Stimulated activated CD8-positive, alpha-beta memory T cell treated with anti-CD3 and anti-CD28 coated beads, Interleukin-15, amount 100 ng/mL, for 48 hours (primary cell): ENCODE measurements around the gene ITPR1.

Experiments used
- DNase-seq, 2 donors: peaks; one replicate each; pipeline ENCODE4 v3.0.0-alpha.2; 2020; ENCODE audit warnings: low read depth in 2 of 2

Gene ITPR1

DNA sequence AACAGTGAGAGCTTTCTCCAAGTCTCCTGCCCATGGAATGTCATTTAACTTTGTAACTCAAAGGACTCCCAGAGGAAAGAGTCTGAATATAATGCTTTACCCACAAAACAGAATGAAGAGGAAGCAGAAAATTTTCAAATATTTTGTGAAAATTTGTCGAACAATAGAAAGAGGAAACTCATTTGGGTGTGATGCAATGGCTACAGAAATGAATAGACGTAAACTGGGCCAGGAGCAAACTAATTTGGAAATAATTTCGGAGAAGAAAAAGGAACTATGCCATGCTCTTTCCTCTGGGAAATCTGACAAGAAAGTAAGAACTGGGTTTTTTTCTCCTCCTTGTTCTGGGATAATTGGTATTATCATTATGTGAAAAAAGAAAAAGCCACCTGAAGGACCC is 14.9 kb upstream of the ITPR1 start:
- DNase-seq, result no peak

- no peak for DNase-seq
Measured at GRCh38 chr3:4491855-4492207, 1.3 kb upstream of the ITPR1 start.

DNA sequence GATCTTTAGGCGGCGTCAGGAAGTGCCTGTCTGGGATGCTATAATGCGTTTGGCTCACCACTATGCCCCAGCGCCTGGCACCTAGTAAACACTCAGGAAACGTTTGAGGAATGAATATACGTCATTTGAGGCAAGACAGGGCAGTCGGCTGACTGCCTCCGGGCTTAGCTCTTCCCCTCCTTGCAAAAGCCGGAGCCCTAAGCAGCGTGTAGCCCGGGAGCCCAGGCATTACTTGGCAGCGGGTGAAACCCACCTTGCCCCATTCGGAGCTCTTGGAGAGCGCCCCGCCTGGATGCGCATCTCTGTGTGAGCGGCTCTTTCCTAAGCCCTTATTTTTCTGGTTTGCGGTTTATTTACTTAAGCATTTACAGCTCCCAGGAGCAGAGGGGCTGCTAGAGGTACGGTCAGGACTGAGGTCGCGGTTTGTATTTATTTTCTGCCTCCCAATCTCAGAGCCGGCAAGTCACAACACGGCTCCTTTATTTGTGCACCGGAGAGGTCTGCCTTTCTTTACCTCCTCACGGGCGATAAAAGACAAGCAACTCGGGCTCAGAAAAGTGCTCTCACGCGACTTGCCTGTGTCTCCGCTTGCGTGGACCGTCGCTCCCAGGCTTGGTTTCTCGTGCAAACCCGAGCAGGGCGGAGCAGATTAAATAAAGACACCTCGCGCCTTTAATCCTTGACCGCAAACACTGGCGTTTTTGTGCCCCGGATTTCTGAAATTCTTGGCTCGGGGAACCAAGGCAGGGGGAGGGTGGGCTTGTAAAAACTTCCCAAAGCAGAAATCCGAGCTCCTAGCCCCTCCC is 737 bp upstream of the ITPR1 start:
- DNase-seq, result no peak

DNA sequence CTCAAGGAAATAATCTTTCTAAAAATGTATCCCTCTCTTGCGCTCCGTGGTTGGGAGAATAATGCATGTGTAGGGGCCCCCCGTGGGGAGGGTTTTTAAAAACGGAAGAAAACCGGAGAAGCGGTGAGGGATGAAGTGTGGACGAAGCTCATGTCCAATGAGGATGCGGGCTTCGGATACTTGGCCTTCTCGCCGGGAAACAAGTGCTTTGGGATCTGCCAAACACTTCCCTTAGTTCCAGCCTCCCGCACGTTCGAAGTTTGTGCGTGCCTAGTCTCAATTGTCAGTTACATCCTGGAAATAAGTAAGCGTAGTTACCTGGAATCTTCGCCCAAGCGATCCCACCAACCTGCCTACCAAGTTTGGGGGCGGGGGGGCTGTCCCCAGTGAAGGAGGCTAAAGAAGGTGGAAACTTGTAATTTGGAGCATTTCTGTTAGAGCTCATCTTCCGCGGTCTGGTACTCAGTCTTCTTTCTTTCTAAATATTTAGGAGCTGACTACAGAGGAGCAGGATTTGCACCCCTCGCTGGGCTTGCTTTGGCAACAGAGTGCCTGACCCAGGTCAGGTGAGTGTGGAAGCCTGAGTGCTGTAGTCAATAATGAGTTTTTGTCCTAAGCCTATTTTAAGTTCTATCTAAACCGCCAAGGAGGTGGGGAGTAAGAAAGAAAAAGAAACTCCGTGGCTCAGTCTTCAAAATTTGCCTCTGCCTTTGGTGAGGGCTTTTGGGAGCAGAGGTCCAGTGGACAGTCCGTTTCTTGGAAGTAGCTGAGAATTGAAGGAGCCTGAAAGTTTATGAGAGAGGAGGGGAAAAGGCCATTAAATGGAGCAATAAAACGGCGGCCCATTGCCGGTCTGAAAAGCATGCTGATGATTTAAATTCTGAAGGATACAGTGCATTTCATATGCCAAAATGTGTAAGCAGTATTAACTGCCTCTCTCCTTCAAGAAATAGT is 1.1 kb downstream of the ITPR1 start:
- no peak for DNase-seq

DNA sequence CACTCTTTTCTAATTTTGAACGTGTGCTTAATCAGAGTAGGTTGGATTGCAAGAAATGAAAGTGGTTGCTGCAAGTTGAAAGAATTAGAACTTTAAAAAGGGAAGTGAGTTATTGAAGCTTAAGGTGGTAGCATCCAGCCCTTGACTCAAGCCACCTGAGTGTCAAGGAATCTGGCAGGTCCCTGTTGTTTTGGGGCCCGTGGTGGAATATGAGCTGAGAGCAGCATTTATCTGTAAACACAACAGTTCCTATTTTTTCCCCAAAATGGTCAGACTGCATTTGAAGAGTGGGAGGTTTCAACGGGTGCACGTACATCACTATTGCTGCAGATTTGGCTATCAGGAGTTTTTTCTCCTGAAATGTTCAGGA is 1.7 kb downstream of the ITPR1 start:
- no peak for DNase-seq

GRCh38 chr3:4495294-4496086 is 2.3 kb downstream of the ITPR1 start:
- DNase-seq, result no peak

GRCh38 chr3:4496087-4496452 is 2.9 kb downstream of the ITPR1 start:
- DNase-seq, result no peak

GRCh38 chr3:4497005-4497692 is 4.0 kb downstream of the ITPR1 start:
- DNase-seq, result no peak

DNA sequence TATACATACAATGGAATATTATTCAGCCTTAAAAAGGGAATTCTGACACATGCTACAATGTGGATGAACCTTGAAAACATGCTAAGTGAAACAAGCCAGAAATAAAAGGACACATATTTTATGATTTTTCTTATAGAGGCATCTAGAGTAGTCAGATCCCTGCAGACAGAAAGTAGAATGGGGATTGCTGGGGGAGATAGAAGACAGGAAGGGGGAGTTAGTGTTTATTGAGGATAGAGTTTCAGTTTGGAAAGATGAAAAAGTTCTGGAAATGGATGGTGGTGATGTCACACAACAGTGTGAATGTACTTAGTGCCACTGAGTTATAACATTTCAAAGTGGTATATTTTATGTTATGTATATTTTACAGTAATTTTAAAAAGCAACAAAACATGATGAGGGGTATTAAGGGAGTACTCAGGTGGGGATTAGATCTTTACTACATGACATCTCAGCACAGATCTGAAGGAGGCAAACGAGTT is 4.7 kb downstream of the ITPR1 start:
- DNase-seq, result no peak

DNA sequence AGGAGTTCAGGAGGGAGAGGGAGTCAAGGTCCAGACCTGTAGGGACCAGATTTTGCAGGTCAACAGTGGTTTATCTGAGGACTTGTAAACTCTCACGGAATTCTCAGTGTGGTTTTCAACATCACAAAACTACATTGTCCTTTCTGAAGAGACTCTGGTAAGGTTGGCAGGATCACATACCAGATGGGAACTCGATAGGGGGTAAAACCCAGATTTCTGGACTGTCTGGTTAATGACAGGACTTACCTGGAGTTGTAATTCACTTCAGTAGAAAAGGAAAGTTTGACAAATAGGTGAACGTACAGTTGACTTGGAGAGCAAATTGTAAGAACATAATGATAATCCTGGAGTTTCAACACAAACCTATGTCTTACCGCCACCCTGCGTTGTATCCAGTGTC is 5.3 kb downstream of the ITPR1 start:
- no peak for DNase-seq

GRCh38 chr3:4501437-4501836 is 8.3 kb downstream of the ITPR1 start:
- DNase-seq, result no peak

DNA sequence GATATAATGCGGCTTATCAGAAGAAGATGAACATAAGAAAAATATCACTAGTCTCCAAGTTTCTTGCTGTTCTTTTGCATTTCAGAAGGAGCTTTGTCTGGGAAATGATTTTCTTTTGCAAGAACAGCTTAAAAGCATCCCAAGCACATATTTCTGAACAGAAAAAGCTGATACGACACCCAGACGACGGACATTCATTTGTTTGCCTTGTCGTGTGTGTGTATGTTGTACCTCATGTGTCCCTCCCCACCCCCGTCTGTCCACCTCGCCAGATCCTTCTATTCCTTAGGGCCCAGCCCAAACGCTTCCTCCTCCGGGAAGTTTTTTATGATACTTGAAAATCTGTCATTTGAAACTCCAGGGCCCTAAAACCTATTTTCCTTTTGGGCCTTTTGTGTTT is 8.8 kb downstream of the ITPR1 start:
- no peak for DNase-seq

DNA sequence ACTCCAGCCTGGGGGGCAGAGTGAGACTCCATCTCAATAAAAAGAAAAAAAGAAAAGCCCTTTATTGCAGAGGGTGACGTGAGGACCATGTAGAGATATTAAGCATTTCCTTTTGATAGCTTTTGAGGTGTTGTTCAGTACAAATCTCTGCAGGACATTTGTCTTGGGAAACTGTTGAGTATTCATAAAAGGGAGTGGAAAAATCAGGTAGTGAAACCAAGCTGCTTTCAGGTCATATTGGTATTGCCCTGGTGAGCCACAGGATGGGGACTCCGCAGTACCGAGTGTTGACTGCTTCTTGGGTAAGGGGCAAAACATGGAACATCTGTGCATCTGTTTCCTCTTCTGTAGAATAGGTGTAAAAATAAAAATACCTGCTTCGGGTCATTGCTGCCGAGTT is 9.9 kb downstream of the ITPR1 start:
- no peak for DNase-seq

GRCh38 chr3:4504340-4505261 is 11.5 kb downstream of the ITPR1 start:
- no peak for DNase-seq

DNA sequence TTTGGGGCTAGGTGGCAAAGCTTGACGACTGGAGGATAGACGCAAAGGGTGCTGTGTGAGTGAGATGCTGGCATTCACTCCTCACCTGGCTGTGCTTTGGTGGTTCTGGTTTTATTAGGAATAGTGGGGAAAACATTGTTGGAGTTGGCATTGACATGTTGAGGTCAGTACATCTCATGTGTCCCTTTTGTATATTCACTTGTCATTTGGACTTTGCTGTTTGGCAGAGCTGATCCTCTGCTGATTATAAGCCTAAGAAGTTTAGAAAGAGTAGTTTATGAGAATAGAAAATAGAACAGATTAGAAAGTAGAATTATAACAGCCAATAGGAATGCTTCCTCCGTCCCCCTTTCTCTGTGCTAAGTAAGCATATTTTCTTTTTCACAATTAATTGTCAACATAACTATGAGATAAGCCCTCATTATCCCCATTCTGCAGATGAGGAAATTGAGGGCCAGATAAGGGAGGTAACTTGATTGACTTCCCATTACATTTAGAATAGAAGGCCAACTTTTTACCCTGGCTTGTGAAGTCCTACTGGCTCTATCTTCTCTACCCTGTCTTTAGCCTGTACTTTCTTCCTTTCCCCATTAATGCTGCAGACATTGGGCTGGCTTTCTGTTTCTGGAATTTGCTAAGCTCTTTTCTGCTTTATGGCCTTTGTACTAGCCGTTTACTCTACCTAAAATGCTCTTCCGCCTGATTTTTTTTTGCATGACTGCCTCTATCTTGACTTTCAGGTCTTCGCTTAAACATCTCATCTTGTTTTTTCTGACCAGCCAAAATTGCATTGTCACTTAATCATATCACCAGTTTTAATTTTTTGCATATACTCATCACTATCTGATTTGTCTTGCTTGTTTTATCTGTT is 12.8 kb downstream of the ITPR1 start:
- no peak for DNase-seq

GRCh38 chr3:4506559-4507023 is 13.4 kb downstream of the ITPR1 start:
- no peak for DNase-seq

DNA sequence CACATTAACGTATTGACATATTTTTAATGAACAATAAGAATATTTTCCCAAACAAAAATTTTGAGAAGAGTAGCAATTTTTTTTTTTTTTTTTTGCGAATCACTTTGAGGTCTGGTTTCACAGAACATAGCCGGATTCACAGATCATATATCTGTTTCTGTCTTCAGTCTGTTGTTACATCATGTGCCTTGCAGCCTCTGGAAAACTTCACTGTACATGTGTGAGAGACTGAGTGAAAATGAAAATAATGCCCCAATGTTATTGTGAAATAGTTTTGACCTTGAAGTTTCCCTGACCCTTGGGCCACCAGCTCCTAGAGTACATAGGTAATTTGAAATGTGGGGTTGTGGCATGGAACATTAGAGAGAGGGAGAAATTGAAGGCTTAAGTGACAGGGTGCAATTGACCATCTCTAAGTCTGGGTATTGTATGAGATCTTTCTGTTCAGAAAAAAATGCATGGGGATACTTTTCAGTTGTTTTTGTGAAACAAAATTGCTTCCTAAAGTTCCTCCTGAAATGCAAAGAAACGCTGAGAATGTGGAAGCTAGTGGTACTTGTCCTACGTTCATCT is 14.0 kb downstream of the ITPR1 start:
- no peak for DNase-seq

DNA sequence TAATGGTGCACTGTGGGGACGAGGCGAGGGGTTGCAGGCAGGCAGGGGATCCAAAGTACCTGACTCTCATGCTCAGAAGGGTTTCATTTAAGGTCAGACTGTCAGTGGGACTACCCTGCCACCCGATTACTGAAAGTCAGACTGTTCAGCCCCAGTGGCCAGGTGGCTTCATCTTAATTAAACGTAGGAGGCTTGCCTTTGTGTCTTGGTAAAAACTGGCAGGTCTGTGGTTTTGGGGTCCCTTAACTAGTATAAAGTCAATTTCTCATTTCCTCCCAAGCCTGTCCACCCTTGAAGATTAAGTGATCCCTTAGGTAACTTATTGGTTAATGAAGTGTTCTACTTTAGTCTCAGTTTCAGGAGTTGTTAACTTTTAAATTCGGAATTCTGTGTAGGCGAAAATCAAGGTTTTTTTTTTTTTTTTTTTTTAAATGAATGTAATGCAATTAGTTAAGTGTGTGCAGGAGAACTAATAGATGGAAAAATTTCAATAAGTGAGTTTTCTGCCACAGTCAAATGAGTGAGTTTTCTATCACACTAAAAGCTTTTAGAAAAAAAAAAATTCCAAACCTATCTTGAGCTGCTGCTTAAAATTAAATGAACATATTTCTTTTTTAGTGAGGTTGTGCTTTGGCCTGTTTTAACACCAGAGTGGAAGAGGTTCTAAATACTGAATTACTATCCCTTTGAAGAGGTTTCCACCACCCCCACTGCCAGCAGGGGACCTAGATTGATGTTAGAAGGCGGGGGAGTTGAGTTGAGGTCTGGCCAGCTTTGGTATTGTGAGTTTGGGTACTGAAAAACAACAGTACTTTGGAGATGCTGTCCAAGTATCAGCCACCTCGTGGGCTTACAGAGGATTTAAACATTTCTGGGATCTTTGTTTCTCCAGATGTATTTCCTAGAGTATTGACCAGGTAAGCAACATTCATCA is 15.2 kb downstream of the ITPR1 start:
- no peak for DNase-seq
